PC-9 (cell line): ENCODE results near the gene LRRC7. TPM values are rescaled to one million over a fixed set of nuclear protein-coding genes. Genes with fewer than 3 reads are reported as not detected.

Experiments
- BruUV-seq: library from RNA; stranded (reverse); fragments of 400-500 nt; replicated peaks from 2 replicates; lab custom pipeline; 2021; lab: Mats Ljungman, UMichigan
- CTCF ChIA-PET: fragments of 300-600 bp; sonication (Branson Sonifier 250); formaldehyde crosslinking; loops from one replicate; lab custom pipeline; 2022; ENCODE audit warnings: antibody characterized with exemption; lab: Charles Lee
- POLR2A ChIA-PET: fragments of 300-600 bp; sonication (Branson Sonifier 250); formaldehyde crosslinking; loops from one replicate; lab custom pipeline; 2022; ENCODE audit warnings: antibody characterized with exemption; ENCODE audit not compliant: unreplicated experiment; lab: Charles Lee
- DNase-seq, 2 experiments: peaks; one replicate each; pipeline versions ENCODE4 v3.0.0 to v3.0.0-alpha.2; 2015 to 2022; ENCODE audit warnings: mixed read lengths in 1 of 2
- H2AFZ ChIP-seq: fragments of 200-600 bp; sonication (generic); 2 replicates; pipeline ENCODE4 v1.8.1; 2017; ENCODE audit warnings: antibody characterized with exemption
- H3F3A ChIP-seq: fragments of 200-600 bp; sonication (generic); 2 replicates; pipeline ENCODE4 v1.8.1; 2017; ENCODE audit warnings: antibody characterized with exemption, mild to moderate bottlenecking, low read depth; ENCODE audit not compliant: insufficient read depth
- H3K27ac ChIP-seq: fragments of 200-600 bp; sonication (generic); 2 replicates; pipeline ENCODE4 v1.6.1; 2016; ENCODE audit warnings: mixed run types
- H3K27me3 ChIP-seq: fragments of 200-600 bp; sonication (generic); 2 replicates; pipeline ENCODE4 v1.6.1; 2016; ENCODE audit warnings: low read depth, mixed run types; ENCODE audit not compliant: insufficient read depth
- H3K36me3 ChIP-seq: fragments of 200-600 bp; sonication (generic); 2 replicates; pipeline ENCODE4 v1.6.1; 2016; ENCODE audit warnings: low read depth, mixed run types
- H3K4me1 ChIP-seq: fragments of 200-600 bp; sonication (generic); replicated peaks from 2 replicates; pipeline ENCODE4 v1.6.1; 2016; ENCODE audit warnings: mixed run types; ENCODE audit not compliant: insufficient read depth
- H3K4me2 ChIP-seq: fragments of 200-600 bp; sonication (generic); 2 replicates; pipeline ENCODE4 v1.6.1; 2017; ENCODE audit warnings: mixed run types
- H3K4me3 ChIP-seq: fragments of 200-600 bp; sonication (generic); 2 replicates; pipeline ENCODE4 v1.6.1; 2016; ENCODE audit warnings: mixed run types
- H3K79me2 ChIP-seq: fragments of 200-600 bp; sonication (generic); 2 replicates; pipeline ENCODE4 v1.6.1; 2017; ENCODE audit warnings: low read depth, mixed run types
- H3K9me2 ChIP-seq: fragments of 200-600 bp; sonication (generic); 2 replicates; pipeline ENCODE4 v1.8.1; 2017; ENCODE audit warnings: mild to moderate bottlenecking; ENCODE audit not compliant: insufficient read depth
- H3K9me3 ChIP-seq: fragments of 200-600 bp; sonication (generic); 2 replicates; pipeline ENCODE4 v1.8.1; 2016; ENCODE audit warnings: low read depth; ENCODE audit not compliant: insufficient read depth
- H4K20me1 ChIP-seq: fragments of 200-600 bp; sonication (generic); 2 replicates; pipeline ENCODE4 v1.8.1; 2017; ENCODE audit not compliant: insufficient read depth
- EZH2 ChIP-seq: fragments of 200-600 bp; sonication (generic); IDR thresholded peaks from 2 replicates; pipeline ENCODE4 v1.8.0; 2017; ENCODE audit warnings: antibody characterized with exemption, low read depth
- intact Hi-C: fragments of 100-400 bp; cut with micrococcal nuclease; formaldehyde crosslinking; loops from one replicate; pipeline ENCODE4 v1.10.0; 2022; ENCODE audit not compliant: unreplicated experiment
- total RNA-seq: library from RNA; stranded (reverse); gene quantifications from 2 replicates; pipeline ENCODE4 v1.2.3, GENCODE V29; 2021
- TF ChIP-seq, protein P1 (sequence below): fragments of 200-600 bp; sonication (generic); conservative IDR thresholded peaks from 2 replicates; pipeline ENCODE4 v1.6.1; 2017; ENCODE audit warnings: mixed run types, antibody characterized with exemption, mild to moderate bottlenecking, moderate library complexity

The LRRC7 gene
- total RNA-seq, 1 experiment from 2014 or later: not detected

DNA sequence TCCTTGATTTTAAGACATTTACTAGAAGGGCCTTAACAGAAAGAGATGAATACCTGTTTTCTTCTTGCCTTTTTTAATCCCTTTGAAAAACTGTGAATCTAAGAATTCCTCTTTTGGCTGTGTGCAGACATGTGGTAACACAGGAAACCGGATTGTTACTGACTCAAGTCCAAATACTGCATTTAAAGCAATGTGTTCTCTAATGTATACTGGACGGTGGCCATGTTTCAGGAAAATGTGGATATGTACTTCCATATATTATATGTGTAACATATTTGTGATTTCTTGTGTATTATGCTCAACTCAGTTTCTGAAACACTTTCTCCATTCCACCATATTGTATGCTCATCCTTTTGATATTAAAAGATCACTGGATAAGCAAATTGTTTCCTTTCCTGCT is 185.1 kb downstream of the LRRC7 start:
- intact Hi-C loops: no loop called here
- H3K27ac ChIP-seq: no peak overlapping the region
- H3K79me2 ChIP-seq: no peaks in the 10 kb centered on the region
- no peaks in the 10 kb centered on the region for H3K27me3 ChIP-seq
- H3F3A ChIP-seq: no peaks in the 10 kb centered on the region
- no peak overlapping the region for H2AFZ ChIP-seq
- H3K4me2 ChIP-seq: no peak overlapping the region
- ChIA-PET CTCF (no interaction called here), POLR2A (no interaction called here)
- no peak for TF ChIP-seq EZH2
- TF ChIP-seq, protein P1, sequence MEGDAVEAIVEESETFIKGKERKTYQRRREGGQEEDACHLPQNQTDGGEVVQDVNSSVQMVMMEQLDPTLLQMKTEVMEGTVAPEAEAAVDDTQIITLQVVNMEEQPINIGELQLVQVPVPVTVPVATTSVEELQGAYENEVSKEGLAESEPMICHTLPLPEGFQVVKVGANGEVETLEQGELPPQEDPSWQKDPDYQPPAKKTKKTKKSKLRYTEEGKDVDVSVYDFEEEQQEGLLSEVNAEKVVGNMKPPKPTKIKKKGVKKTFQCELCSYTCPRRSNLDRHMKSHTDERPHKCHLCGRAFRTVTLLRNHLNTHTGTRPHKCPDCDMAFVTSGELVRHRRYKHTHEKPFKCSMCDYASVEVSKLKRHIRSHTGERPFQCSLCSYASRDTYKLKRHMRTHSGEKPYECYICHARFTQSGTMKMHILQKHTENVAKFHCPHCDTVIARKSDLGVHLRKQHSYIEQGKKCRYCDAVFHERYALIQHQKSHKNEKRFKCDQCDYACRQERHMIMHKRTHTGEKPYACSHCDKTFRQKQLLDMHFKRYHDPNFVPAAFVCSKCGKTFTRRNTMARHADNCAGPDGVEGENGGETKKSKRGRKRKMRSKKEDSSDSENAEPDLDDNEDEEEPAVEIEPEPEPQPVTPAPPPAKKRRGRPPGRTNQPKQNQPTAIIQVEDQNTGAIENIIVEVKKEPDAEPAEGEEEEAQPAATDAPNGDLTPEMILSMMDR: no peak
- no peaks in the 10 kb centered on the region for H3K9me2 ChIP-seq
- no peaks in the 10 kb centered on the region for H3K4me1 ChIP-seq
- H4K20me1 ChIP-seq: no peaks in the 10 kb centered on the region
- H3K9me3 ChIP-seq: no peaks in the 10 kb centered on the region
- H3K4me3 ChIP-seq: no peak overlapping the region
- no peak for DNase-seq
- BruUV-seq: no TSS peak
- no peaks in the 10 kb centered on the region for H3K36me3 ChIP-seq

DNA sequence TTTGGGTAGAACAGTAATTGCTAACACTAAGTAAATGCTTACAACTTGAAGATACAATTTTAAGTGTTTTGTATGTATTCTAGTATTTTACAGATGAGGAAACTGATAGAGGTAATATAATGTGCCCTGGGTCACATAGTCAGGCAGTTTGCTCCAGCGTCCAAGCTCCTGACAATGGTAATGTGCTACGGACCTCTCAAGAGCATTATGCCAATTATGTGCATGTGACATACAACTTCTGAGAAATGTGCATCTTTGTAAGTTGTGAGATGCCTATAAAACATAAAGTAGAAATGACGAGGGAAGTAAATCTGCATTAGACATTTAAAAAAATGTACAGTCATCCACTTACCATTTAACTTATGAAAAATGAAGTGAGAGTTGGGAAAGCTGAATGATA is 186.8 kb downstream of the LRRC7 start:
- no peaks in the 10 kb centered on the region for H3K36me3 ChIP-seq
- ChIA-PET POLR2A (no interaction called here), CTCF (no interaction called here)
- no TSS peak for BruUV-seq
- DNase-seq: no peak
- H3K4me3 ChIP-seq: no peak overlapping the region
- no peaks in the 10 kb centered on the region for H3K79me2 ChIP-seq
- no peak overlapping the region for H2AFZ ChIP-seq
- H3K27me3 ChIP-seq: no peaks in the 10 kb centered on the region
- TF ChIP-seq, protein P1: no peak
- no peak for TF ChIP-seq EZH2
- no peaks in the 10 kb centered on the region for H3K4me1 ChIP-seq
- H3K9me2 ChIP-seq: no peaks in the 10 kb centered on the region
- no peak overlapping the region for H3K4me2 ChIP-seq
- intact Hi-C loops: no loop called here
- no peaks in the 10 kb centered on the region for H3K9me3 ChIP-seq
- no peaks in the 10 kb centered on the region for H4K20me1 ChIP-seq
- no peak overlapping the region for H3K27ac ChIP-seq
- H3F3A ChIP-seq: no peaks in the 10 kb centered on the region

DNA sequence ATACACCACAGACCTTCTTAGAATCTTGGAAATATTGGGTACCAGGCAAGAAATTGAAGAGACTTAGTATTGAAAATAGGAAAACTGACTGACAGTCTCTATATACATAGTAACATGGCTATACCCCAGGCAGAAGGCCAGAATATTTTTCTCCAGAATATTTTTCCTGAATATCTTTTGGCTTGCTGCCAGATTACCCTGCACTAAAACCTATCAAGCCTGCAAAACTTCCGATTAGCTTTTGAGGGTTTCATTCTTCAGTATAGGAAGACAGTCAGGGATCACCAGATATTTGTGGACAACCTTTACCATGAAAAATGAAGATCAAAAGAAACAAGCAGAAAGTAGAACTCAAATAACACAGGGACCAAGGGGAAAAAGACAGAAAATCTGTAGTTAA is 187.9 kb downstream of the LRRC7 start:
- intact Hi-C loops: no loop called here
- no peaks in the 10 kb centered on the region for H3K27me3 ChIP-seq
- H3K36me3 ChIP-seq: no peaks in the 10 kb centered on the region
- BruUV-seq: no TSS peak
- H3K4me3 ChIP-seq: no peak overlapping the region
- H3K4me1 ChIP-seq: no peaks in the 10 kb centered on the region
- no peak overlapping the region for H2AFZ ChIP-seq
- no peak overlapping the region for H3K4me2 ChIP-seq
- no peak for DNase-seq
- no peaks in the 10 kb centered on the region for H3K79me2 ChIP-seq
- H4K20me1 ChIP-seq: no peaks in the 10 kb centered on the region
- no peak for TF ChIP-seq EZH2
- TF ChIP-seq, protein P1: no peak
- H3F3A ChIP-seq: no peaks in the 10 kb centered on the region
- H3K9me3 ChIP-seq: no peaks in the 10 kb centered on the region
- CTCF ChIA-PET: no interaction called here
- POLR2A ChIA-PET: no interaction called here
- H3K9me2 ChIP-seq: no peaks in the 10 kb centered on the region
- H3K27ac ChIP-seq: no peak overlapping the region
